Peyer's patch (tissue), 4 donors: ENCODE data around the gene PTPRR.

ENCODE experiments used
- POLR2A ChIP-seq, 2 donors: fragments of 450-650 bp; IDR thresholded peaks; one replicate each; pipeline ENCODE4 v1.5.1; 2017; ENCODE audit warnings: antibody characterized with exemption in 2 of 2, mild to moderate bottlenecking in 2 of 2, moderate library complexity in 2 of 2
- TF ChIP-seq, protein P1 (sequence below), 6 experiments: fragments of 450-650 bp in 4 of 6; fragments of 200-600 bp in 2 of 6; sonication (generic) in 1 of 6; IDR thresholded peaks; one replicate each; pipeline ENCODE4 v1.5.1; 2017 to 2019; ENCODE audit warnings: antibody characterized with exemption in 6 of 6, mild to moderate bottlenecking in 3 of 6, moderate library complexity in 1 of 6

DNA sequence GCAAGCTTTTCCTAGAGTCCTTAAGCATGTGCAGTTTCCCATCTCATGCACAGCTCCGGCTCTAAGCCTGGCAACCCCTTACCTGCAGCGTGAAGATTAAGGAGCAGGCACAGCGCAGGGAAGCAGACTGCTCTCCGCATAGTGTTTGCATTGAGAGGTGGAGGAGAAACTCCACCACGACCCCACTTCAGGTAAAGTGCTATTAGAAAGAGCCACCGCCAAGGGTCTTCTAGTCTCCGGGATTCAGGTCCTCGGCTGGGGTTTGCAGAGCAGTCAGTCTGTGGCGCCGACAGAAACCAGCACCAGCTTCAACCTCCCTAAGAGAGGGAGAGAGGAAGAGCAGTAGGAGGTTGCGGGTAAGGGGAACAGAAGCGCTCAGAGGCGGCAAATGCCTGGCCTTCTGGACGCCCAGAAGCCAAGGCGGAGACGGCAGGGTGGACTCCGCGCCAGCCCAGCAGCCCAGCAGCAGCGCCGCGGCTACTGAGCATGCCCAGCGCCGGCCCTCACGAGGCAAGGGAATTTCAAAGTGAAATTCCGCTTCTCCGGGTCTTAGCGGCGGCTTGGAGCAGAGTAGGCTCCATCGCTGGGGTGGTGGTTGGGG lies at the start of gene PTPRR:
- TF ChIP-seq, protein P1, sequence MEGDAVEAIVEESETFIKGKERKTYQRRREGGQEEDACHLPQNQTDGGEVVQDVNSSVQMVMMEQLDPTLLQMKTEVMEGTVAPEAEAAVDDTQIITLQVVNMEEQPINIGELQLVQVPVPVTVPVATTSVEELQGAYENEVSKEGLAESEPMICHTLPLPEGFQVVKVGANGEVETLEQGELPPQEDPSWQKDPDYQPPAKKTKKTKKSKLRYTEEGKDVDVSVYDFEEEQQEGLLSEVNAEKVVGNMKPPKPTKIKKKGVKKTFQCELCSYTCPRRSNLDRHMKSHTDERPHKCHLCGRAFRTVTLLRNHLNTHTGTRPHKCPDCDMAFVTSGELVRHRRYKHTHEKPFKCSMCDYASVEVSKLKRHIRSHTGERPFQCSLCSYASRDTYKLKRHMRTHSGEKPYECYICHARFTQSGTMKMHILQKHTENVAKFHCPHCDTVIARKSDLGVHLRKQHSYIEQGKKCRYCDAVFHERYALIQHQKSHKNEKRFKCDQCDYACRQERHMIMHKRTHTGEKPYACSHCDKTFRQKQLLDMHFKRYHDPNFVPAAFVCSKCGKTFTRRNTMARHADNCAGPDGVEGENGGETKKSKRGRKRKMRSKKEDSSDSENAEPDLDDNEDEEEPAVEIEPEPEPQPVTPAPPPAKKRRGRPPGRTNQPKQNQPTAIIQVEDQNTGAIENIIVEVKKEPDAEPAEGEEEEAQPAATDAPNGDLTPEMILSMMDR (IDR thresholded peaks at IDR 0.05): no peak
- no peak for TF ChIP-seq POLR2A (IDR thresholded peaks at IDR 0.05)
